NT2/D1 (cell line): Measurements from ENCODE around the gene PPFIA2.

Experiments
- YY1 ChIP-seq: IDR thresholded peaks from 2 replicates; pipeline ENCODE4 v1.6.1; 2011; ENCODE audit not compliant: insufficient read length, insufficient read depth
- ZNF274 ChIP-seq: IDR thresholded peaks from 2 replicates; pipeline ENCODE4 v1.6.1; 2011; ENCODE audit warnings: mild to moderate bottlenecking, low read depth, low read length

DNA sequence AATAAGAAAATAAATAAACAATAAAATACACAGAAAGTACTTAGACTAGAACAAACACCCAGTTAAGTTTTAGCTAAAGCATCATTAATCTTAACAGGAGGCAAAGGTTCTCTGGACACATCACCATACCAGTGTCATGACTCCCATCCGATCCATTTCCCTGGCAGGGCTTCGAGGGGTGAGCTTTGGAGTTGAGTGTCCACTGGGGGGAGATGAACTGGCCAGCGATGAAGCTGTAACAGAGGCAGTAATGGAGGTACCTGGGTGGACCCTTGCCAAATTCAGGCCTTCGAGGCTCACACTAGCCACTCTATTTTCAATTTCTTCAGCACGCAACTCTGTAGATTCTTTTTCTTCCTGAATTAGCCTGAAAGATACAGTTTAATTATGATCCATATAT is 411.7 kb downstream of the PPFIA2 start:
- TF ChIP-seq YY1 (no peak), ZNF274 (no peak)
